HepG2 (cell line): ENCODE data around the gene ATP23. TPM values are rescaled to one million over a fixed set of nuclear protein-coding genes. Genes with fewer than 3 reads are reported as not detected.

Experiments used
- BRCA1 ChIP-seq: sonication (generic); formaldehyde crosslinking; IDR thresholded peaks from 2 replicates; pipeline ENCODE4 v1.4.0; 2020; ENCODE audit warnings: missing genetic modification reagents
- CENPBD1 ChIP-seq: sonication (generic); formaldehyde crosslinking; IDR thresholded peaks from 2 replicates; pipeline ENCODE4 v1.8.0; 2022; ENCODE audit warnings: missing genetic modification reagents, low read depth, mild to moderate bottlenecking, borderline replicate concordance
- FOXA3 ChIP-seq: IDR thresholded peaks from 2 replicates; pipeline ENCODE4 v1.6.1; 2016; ENCODE audit warnings: missing genetic modification reagents, missing compliant biosample characterization
- HOXA5 ChIP-seq: sonication (generic); formaldehyde crosslinking; IDR thresholded peaks from 2 replicates; pipeline ENCODE4 v1.4.0; 2020; ENCODE audit warnings: missing genetic modification reagents
- MAFK ChIP-seq, 2 experiments: IDR thresholded peaks in 1 of 2; conservative IDR thresholded peaks in 1 of 2; 2 replicates each; pipeline ENCODE4 v1.6.1; 2011; ENCODE audit warnings: improper control_type of control experiment in 2 of 2, low read length in 2 of 2
- MLXIP ChIP-seq: sonication (generic); formaldehyde crosslinking; IDR thresholded peaks from 2 replicates; pipeline ENCODE4 v1.9.0; 2021; ENCODE audit warnings: missing genetic modification reagents, borderline replicate concordance
- MTF1 ChIP-seq: sonication (generic); formaldehyde crosslinking; IDR thresholded peaks from 2 replicates; pipeline ENCODE4 v1.5.0; 2020; ENCODE audit warnings: missing genetic modification reagents
- PAF1 ChIP-seq: IDR thresholded peaks from 2 replicates; pipeline ENCODE4 v1.6.1; 2016; ENCODE audit warnings: missing genetic modification reagents, missing compliant biosample characterization
- ZFX ChIP-seq: sonication (generic); formaldehyde crosslinking; IDR thresholded peaks from 2 replicates; pipeline ENCODE4 v1.4.0; 2020; ENCODE audit warnings: mild to moderate bottlenecking, low read depth, missing genetic modification reagents, moderate library complexity
- ZNF10 ChIP-seq: sonication (generic); formaldehyde crosslinking; IDR thresholded peaks from 2 replicates; pipeline ENCODE4 v1.4.0; 2020; ENCODE audit warnings: mild to moderate bottlenecking, low read depth, missing genetic modification reagents, borderline replicate concordance
- ZNF143 ChIP-seq: sonication (generic); formaldehyde crosslinking; IDR thresholded peaks from 2 replicates; pipeline ENCODE4 v1.4.0; 2020; ENCODE audit warnings: missing genetic modification reagents
- ZNF235 ChIP-seq: sonication (generic); formaldehyde crosslinking; IDR thresholded peaks from 2 replicates; pipeline ENCODE4 v1.8.1; 2023; ENCODE audit warnings: mild to moderate bottlenecking, missing genetic modification reagents, borderline replicate concordance
- ZNF567 ChIP-seq: sonication (generic); formaldehyde crosslinking; IDR thresholded peaks from 2 replicates; pipeline ENCODE4 v1.8.1; 2023; ENCODE audit warnings: mild to moderate bottlenecking, missing genetic modification reagents, borderline replicate concordance
- ZNF660 ChIP-seq: sonication (generic); formaldehyde crosslinking; IDR thresholded peaks from 2 replicates; pipeline ENCODE4 v1.5.1; 2020; ENCODE audit warnings: mild to moderate bottlenecking, low read depth, missing genetic modification reagents, borderline replicate concordance
- ZNF703 ChIP-seq: sonication (generic); formaldehyde crosslinking; IDR thresholded peaks from 2 replicates; pipeline ENCODE4 v1.5.1; 2020; ENCODE audit warnings: missing genetic modification reagents, mild to moderate bottlenecking, moderate library complexity, borderline replicate concordance
- ZNF83 ChIP-seq: sonication (generic); formaldehyde crosslinking; IDR thresholded peaks from 2 replicates; pipeline ENCODE4 v1.4.0; 2020; ENCODE audit warnings: missing genetic modification reagents, mild to moderate bottlenecking, borderline replicate concordance
- polyA plus RNA-seq, 8 experiments: library from polyadenylated mRNA; depleted of rRNA in 3 of 8; stranded (reverse) in 7 of 8; unstranded in 1 of 8; fragments of >200 nt; fragmentation: Illumina TruSeq in 4 of 8; extraction: Trizol in 4 of 8; gene quantifications; 2 replicates each; pipeline versions ENCODE4 v1.2.1 to v1.2.3, GENCODE V29; 2011 to 2016; ENCODE audit warnings: low read depth in 4 of 8, missing spikeins in 1 of 8, mixed read lengths in 1 of 8; ENCODE audit not compliant: insufficient read depth in 1 of 8
- total RNA-seq, 5 experiments: library from RNA; depleted of rRNA; stranded (reverse); fragments of >200 nt; fragmentation: Illumina TruSeq; extraction: Trizol; gene quantifications; 2 replicates each; pipeline ENCODE4 v1.2.3, GENCODE V29; 2016; ENCODE audit warnings: low read depth in 1 of 5
- TF ChIP-seq, protein P1 (sequence below): sonication (generic); formaldehyde crosslinking; IDR thresholded peaks from 2 replicates; pipeline ENCODE4 v1.4.0; 2020; ENCODE audit warnings: mild to moderate bottlenecking, missing genetic modification reagents
- TF ChIP-seq, protein P2 (sequence below): sonication (generic); formaldehyde crosslinking; IDR thresholded peaks from 2 replicates; pipeline ENCODE4 v1.4.0; 2020; ENCODE audit warnings: low read depth, missing genetic modification reagents

Gene ATP23
- total and polyA plus RNA-seq, 2 of the 13 experiments (the other 11 are each of a cell fraction or from before 2014, with no cell fraction given), result 12.1 to 14.7 TPM

DNA sequence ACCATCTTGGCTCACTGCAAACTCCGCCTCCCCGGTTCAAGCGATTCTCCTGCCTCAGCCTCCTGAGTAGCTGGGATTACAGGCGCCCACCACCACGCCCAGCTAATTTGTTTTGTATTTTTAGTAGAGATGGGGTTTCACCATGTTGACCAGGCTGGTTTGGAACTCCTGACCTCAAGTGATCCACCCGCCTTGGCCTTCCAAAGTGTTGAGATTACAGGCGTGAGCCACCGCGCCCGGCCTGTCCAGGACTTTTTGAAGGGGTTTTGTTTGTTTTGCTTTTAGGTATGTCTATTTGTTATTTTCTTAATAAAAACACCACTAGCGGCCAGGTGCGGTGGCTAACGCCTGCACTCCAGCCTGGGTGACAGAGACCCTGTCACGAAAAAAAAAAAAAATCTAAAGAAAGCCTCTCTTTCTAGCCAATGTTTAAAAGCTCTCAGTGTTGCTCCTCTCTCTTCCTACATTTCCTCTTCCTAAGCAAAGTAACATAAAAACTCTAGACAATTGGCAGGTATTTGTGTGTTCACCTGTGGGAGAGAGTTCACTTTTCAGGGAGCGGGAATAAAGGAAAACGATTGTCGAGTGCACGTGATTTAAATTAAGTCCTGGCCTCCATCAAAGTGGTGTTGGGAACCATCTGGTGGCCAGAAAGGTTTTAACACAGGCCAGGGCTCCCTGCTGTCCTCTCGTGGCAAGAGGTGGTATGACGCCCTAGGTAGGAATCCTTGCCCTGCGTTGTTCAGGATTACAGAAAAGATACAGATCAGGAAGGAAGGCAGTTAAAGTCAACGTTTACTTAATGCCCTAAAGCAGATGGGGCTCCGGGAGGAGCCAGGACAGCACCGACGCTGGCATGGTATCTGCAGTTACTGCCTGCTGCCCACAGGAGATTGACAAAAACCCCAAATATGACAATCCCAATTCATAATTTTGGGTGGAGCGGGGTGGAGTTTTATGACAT, 36.2 kb upstream of the ATP23 start (continued):
- TF ChIP-seq ZNF660 (CRISPR knock-in tag) (no peak), ZNF567 (no peak), ZNF10 (no peak), ZNF703 (CRISPR knock-in tag) (no peak), ZNF143 (CRISPR knock-in tag) (no peak), ZFX (CRISPR knock-in tag) (peak; percentile 32; the same call in 1 of the 2 replicates), HOXA5 (CRISPR knock-in tag) (peak; percentile 76), FOXA3 (CRISPR knock-in tag) (peak; percentile 43; the same call in 1 of the 2 replicates), BRCA1 (no peak), MLXIP (CRISPR knock-in tag) (no peak), ZNF235 (CRISPR knock-in tag) (no peak), MTF1 (CRISPR knock-in tag) (no peak), MAFK (conservative IDR thresholded peaks at IDR 0.05 in 1 of 2, IDR thresholded peaks at IDR 0.05 in 1 of 2; ENCODE audit: low read length in 2 of 2) (no peak), ZNF83 (CRISPR knock-in tag) (no peak), PAF1 (CRISPR knock-in tag) (no peak), CENPBD1 (no peak)
- TF ChIP-seq, protein P1, sequence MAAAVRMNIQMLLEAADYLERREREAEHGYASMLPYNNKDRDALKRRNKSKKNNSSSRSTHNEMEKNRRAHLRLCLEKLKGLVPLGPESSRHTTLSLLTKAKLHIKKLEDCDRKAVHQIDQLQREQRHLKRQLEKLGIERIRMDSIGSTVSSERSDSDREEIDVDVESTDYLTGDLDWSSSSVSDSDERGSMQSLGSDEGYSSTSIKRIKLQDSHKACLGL, result no peak
- TF ChIP-seq, protein P2, sequence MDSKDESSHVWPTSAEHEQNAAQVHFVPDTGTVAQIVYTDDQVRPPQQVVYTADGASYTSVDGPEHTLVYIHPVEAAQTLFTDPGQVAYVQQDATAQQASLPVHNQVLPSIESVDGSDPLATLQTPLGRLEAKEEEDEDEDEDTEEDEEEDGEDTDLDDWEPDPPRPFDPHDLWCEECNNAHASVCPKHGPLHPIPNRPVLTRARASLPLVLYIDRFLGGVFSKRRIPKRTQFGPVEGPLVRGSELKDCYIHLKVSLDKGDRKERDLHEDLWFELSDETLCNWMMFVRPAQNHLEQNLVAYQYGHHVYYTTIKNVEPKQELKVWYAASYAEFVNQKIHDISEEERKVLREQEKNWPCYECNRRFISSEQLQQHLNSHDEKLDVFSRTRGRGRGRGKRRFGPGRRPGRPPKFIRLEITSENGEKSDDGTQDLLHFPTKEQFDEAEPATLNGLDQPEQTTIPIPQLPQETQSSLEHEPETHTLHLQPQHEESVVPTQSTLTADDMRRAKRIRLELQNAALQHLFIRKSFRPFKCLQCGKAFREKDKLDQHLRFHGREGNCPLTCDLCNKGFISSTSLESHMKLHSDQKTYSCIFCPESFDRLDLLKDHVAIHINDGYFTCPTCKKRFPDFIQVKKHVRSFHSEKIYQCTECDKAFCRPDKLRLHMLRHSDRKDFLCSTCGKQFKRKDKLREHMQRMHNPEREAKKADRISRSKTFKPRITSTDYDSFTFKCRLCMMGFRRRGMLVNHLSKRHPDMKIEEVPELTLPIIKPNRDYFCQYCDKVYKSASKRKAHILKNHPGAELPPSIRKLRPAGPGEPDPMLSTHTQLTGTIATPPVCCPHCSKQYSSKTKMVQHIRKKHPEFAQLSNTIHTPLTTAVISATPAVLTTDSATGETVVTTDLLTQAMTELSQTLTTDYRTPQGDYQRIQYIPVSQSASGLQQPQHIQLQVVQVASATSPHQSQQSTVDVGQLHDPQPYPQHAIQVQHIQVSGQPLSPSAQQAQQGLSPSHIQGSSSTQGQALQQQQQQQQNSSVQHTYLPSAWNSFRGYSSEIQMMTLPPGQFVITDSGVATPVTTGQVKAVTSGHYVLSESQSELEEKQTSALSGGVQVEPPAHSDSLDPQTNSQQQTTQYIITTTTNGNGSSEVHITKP (CRISPR knock-in tag), result 0 out of 2 replicates have a peak, but pooled peaks have one; percentile 49
